OCI-LY1 (cell line): ENCODE results near the gene SHLD2.
"Not testable (repeated sequence)": the region's sequence is repeated elsewhere in the genome, so short reads cannot be mapped to it uniquely, and the experiment has no call there.

Source experiments
- CTCF ChIP-seq: fragments of 200-600 bp; sonication (generic), shearing (Covaris generic); IDR thresholded peaks from 2 replicates; pipeline ENCODE4 v1.5.1; 2017; ENCODE audit warnings: mild to moderate bottlenecking, antibody characterized with exemption, low read length, moderate library complexity, mixed read lengths
- EZH2 ChIP-seq: fragments of 200-600 bp; sonication (generic), shearing (Covaris generic); IDR thresholded peaks from 2 replicates; pipeline ENCODE4 v1.8.0; 2017; ENCODE audit warnings: borderline replicate concordance, mixed run types, mild to moderate bottlenecking, antibody characterized with exemption, low read length, moderate library complexity, mixed read lengths

DNA sequence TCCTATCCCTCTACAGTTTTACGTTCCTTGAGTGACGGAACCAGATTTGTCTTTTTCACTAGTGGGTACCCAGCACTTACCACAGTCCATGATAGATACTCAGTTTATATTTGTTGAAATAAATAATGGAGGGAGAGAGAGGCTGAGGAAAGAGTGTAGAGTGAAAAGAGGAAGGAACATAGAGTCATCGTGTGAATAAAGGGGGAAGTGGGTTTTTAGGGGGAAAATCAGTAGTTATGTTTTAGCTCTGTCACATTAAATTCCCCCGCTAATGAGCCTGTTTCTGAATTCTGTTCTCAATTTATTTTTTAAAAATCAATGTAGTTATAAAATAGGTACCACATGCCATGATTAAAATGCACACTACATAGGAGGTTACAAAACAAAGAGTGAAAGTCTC lies 91.0 kb downstream of the SHLD2 start:
- TF ChIP-seq CTCF, EZH2: not testable (repeated sequence)
